GM12891 (cell line): ENCODE results near the gene ZNF638.

Source experiments
- POLR2A ChIP-seq: IDR thresholded peaks from 2 replicates; pipeline ENCODE4 v1.6.1; 2011; ENCODE audit warnings: low read depth, low read length, control low read depth
- POLR2AphosphoS5 ChIP-seq: IDR thresholded peaks from 2 replicates; pipeline ENCODE4 v1.6.1; 2011; ENCODE audit warnings: low read depth, low read length, control low read depth
- POU2F2 ChIP-seq: IDR thresholded peaks from 2 replicates; pipeline ENCODE4 v1.6.1; 2011; ENCODE audit warnings: low read depth, mild to moderate bottlenecking, control low read depth, low read length, moderate library complexity
- SPI1 ChIP-seq: IDR thresholded peaks from 2 replicates; pipeline ENCODE4 v1.6.1; 2011; ENCODE audit warnings: low read depth, low read length, control low read depth
- TAF1 ChIP-seq: IDR thresholded peaks from 2 replicates; pipeline ENCODE4 v1.6.1; 2011; ENCODE audit warnings: low read depth, low read length, control low read depth

DNA sequence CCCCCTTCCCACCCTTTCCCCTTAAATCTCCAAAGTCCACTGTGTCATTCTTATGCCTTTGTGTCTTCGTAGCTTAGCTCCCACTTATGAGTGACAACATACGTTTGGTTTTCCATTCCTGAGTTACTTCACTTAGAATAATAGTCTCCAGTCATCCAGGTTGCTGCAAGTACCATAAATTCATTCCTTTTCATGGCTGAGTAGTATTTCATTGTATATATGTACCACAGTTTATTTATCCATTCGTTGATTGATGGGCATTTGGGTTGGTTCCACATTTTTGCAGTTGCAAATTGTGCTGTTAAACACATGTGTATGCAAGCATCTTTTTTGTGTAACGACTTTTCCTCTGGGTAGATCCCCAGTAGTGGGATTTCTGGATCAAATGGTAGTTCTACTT, 14.5 kb upstream of the ZNF638 start:
- TF ChIP-seq POLR2A (no peak), SPI1 (no peak), POLR2AphosphoS5 (no peak), TAF1 (no peak), POU2F2 (no peak)
